ENCODE data around the gene ZFYVE27.
A peak's percentile ranks its signal among the peaks of the same experiment; 100 is the strongest.

Gene ZFYVE27

DNA sequence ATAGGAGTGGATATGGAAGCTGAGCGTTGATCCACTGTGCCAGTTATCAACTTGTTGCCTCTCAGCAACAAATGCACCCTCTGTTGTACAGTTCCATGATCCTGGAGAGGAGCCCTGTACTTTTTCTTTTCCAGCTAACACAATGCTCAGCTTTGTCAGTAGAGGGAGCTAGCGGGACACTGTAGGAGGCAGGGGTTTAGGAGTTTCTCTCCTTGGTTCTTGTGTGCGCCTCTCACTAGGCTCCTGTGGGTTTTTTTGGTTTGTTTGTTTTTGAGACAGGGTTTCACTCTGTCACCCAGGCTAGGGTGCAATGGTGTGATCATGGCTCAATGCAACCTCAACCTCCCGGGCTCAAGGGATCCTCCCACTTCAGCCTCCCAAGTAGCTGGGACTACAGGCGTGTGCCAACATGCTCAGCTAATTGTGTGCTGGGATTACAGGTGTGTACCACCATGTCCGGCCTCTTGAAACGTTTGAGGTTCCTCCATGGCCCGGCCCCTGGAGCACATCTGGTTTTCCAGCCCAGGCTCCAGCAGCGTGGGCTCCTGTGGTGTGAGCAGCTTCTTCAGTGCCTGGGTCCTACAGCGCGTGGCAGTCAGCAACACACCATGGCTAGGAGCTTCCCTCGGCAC lies 35.4 kb upstream of the ZFYVE27 start:
- peak; percentile 94 for TF ChIP-seq CTCF (IDR thresholded peaks at IDR 0.05; ENCODE audit: insufficient read depth, low read length, poor library complexity, severe bottlenecking)
- Histone ChIP-seq H3K4me3 (replicated peaks; ENCODE audit: low read depth, low read length) (no peak overlapping the region), H3K27me3 (replicated peaks; ENCODE audit: control insufficient read depth, insufficient read depth, low read length) (no peaks in the 10 kb centered on the region; the same call in 1 of the 2 replicates), H3K36me3 (ENCODE audit: control insufficient read depth, insufficient read depth, low read length) (no peaks in the 10 kb centered on the region)
- no peak for DNase-seq (ENCODE audit: extremely low read depth, insufficient read length)

- H3K4me3 ChIP-seq (replicated peaks; ENCODE audit: low read depth, low read length): no peak overlapping the region
- TF ChIP-seq CTCF (IDR thresholded peaks at IDR 0.05; ENCODE audit: insufficient read depth, low read length, poor library complexity, severe bottlenecking): no peak
Observed at GRCh38 chr10:97703398-97704067, 33.4 kb upstream of the ZFYVE27 start.

DNA sequence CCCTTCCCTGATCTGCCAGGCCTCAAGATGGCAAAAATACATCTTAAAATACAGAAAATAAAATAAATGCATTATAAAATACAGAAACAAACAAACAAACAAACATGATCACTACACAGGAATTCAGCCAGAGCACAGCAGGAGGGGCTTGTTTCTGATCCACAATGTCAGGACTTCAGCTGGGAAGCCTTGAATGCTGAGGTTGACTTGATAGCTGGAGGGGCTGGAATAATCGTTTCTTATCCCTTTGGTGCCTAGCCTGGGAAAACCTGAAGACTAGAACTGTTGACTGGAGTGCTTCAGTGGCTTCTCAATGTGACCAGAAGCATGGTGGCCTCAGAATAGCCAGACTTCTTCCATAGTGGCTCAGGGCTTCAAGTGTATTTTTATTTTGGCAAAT lies 32.6 kb upstream of the ZFYVE27 start:
- no peak for TF ChIP-seq CTCF (IDR thresholded peaks at IDR 0.05; ENCODE audit: insufficient read depth, low read length, poor library complexity, severe bottlenecking)
- no peak for DNase-seq (ENCODE audit: extremely low read depth, insufficient read length)
- Histone ChIP-seq H3K4me3 (replicated peaks; ENCODE audit: low read depth, low read length) (no peak overlapping the region), H3K36me3 (ENCODE audit: control insufficient read depth, insufficient read depth, low read length) (no peaks in the 10 kb centered on the region), H3K27me3 (replicated peaks; ENCODE audit: control insufficient read depth, insufficient read depth, low read length) (no peaks in the 10 kb centered on the region; the same call in 1 of the 2 replicates)

More at GRCh38 chr10:97703398-97704067, 33.4 kb upstream of the ZFYVE27 start:
- no peak for DNase-seq (ENCODE audit: extremely low read depth, insufficient read length)
- Histone ChIP-seq H3K36me3 (ENCODE audit: control insufficient read depth, insufficient read depth, low read length) (no peaks in the 10 kb centered on the region), H3K27me3 (replicated peaks; ENCODE audit: control insufficient read depth, insufficient read depth, low read length) (no peaks in the 10 kb centered on the region; the same call in 1 of the 2 replicates)

DNA sequence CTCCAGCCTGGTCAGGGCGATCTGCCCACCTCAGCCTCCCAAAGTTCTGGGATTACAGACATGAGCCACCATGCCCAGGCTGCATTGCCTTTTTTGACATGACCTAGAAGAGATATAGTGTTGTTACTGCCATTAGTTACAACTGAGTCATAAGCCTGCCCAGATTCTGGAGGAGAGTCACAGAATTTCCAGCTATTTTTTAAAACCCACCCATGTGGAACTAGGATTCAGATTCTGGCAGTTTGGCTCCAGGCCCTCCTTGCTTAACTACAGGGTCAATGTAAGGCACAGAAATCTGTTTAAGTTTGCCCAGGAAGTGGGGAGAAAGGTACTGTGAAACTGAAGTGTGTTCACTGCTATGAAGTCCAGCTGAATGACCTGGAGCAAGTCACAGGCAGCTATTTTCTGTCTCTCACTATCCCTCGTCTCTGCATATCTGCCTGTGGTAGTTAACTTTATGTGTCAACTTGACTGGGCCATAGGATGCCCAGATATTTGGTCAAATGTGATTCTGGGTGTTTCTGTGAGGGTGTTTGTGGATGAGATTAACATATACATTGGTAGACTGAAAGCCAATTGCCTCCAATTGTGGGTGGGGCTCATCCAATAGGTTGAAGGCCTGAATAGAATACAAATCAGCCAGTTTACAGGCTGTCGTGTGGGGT lies 31.8 kb upstream of the ZFYVE27 start:
- no peak for DNase-seq (ENCODE audit: extremely low read depth, insufficient read length)
- TF ChIP-seq CTCF (IDR thresholded peaks at IDR 0.05; ENCODE audit: insufficient read depth, low read length, poor library complexity, severe bottlenecking): no peak

DNA sequence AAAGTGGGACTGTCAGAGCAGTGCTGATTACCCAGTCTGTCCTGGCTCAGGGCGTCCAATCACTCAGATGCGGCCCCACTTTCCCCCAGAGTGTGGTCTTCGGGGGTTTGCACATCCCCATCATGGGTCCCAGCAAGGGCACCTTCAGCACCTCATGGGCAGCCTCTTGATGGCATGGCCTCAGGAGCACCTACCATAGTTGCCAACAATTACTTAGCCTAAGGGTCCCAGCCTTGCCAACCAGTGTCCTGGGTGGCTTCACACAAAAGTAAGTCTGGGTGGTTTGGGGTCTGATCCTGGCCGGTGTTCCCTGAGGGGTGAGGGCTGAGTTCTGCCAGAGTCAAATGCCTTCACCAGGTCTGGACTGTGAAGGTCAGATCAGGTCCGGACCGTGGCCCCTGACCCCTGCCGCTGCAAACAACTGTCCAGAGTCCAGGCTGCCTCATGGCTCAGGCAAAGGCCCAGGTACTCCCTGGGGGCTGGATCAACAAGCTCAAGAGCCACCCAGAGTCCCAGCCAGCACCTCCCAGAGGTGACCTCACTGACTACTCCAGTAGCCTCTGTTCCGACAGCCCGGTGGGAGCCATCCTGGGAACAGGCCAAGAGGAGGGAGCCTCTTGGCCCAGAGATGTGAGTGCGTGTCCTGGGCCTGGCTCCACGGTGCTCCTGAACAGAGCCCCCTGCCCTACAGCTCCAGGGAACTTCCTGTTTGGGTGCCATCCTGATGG lies 29.6 kb upstream of the ZFYVE27 start:
- DNase-seq (ENCODE audit: extremely low read depth, insufficient read length): no peak
- no peak for TF ChIP-seq CTCF (IDR thresholded peaks at IDR 0.05; ENCODE audit: insufficient read depth, low read length, poor library complexity, severe bottlenecking)
- H3K4me3 ChIP-seq (replicated peaks; ENCODE audit: low read depth, low read length): no peak overlapping the region

More for the DNA sequence above, 31.8 kb upstream of the ZFYVE27 start:
- no peaks in the 10 kb centered on the region for H3K36me3 ChIP-seq (ENCODE audit: control insufficient read depth, insufficient read depth, low read length)
- no peak overlapping the region for H3K4me3 ChIP-seq (replicated peaks; ENCODE audit: low read depth, low read length)
- H3K27me3 ChIP-seq (replicated peaks; ENCODE audit: control insufficient read depth, insufficient read depth, low read length): no peaks in the 10 kb centered on the region; the same call in 1 of the 2 replicates

More for the DNA sequence above, 29.6 kb upstream of the ZFYVE27 start:
- Histone ChIP-seq H3K36me3 (ENCODE audit: control insufficient read depth, insufficient read depth, low read length) (no peaks in the 10 kb centered on the region), H3K27me3 (replicated peaks; ENCODE audit: control insufficient read depth, insufficient read depth, low read length) (no peaks in the 10 kb centered on the region; the same call in 1 of the 2 replicates)

Measured in GM06990 (cell line).